Type B pancreatic cell (in vitro differentiated cells): ENCODE measurements around the gene B9D1. TPM values are rescaled to one million over a fixed set of nuclear protein-coding genes. Genes with fewer than 3 reads are reported as not detected.

Source experiments
- DNase-seq: peaks from one replicate; pipeline ENCODE4 v3.0.0; 2021; ENCODE audit warnings: mixed read lengths; ENCODE audit not compliant: unreplicated experiment; ENCODE audit errors: extremely low spot score
- H3K27ac Mint-ChIP-seq: 2 replicates; pipeline ENCODE4 v1.8.0; 2021; ENCODE audit warnings: mild to moderate bottlenecking, mixed read lengths
- H3K27me3 Mint-ChIP-seq: 2 replicates; pipeline ENCODE4 v1.8.0; 2021; ENCODE audit warnings: mixed read lengths
- H3K36me3 Mint-ChIP-seq: 2 replicates; pipeline ENCODE4 v1.8.0; 2021; ENCODE audit warnings: mixed read lengths
- H3K4me1 Mint-ChIP-seq: one replicate; pipeline ENCODE4 v1.8.0; 2021; ENCODE audit warnings: mixed read lengths; ENCODE audit not compliant: unreplicated experiment
- H3K4me3 Mint-ChIP-seq: 2 replicates; pipeline ENCODE4 v1.8.0; 2021; ENCODE audit warnings: mild to moderate bottlenecking, mixed read lengths
- H3K9me3 Mint-ChIP-seq: 2 replicates; pipeline ENCODE4 v1.8.0; 2021; ENCODE audit warnings: mixed read lengths
- total RNA-seq: library from RNA; stranded (reverse); gene quantifications from 2 replicates; pipeline ENCODE4 v1.2.1, GENCODE V29; 2021; ENCODE audit warnings: low replicate concordance
- TF ChIP-seq, protein P1 (sequence below): fragments of 200-600 bp; sonication (generic); conservative IDR thresholded peaks from 2 replicates; pipeline ENCODE4 v1.5.0; 2021; ENCODE audit warnings: antibody characterized with exemption, mild to moderate bottlenecking

B9D1 gene
- total RNA-seq, 1 donor from 2014 or later: 23.2 TPM

DNA sequence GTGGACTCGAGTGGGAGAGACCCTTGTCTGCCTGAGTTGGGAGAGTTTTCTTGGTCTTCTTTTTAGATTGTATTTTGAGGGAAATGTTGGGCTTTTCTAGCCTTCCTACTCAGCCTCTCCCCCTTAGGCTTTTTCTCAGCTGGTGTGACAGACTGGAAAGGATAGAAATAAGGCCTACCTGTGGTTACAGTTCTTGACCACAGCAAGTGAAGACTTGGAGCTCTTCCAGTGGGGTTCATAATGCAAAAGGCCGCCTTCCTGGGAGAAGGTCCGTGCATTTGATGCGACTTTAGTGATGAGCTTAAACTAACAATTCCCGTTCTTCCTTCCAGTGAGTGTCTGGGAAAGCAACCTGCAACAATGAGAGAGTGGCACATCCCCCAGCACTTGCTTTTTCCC is 56.8 kb downstream of the B9D1 start:
- DNase-seq: no peak
- H3K36me3 Mint-ChIP-seq: peaks cover 6% of the 10 kb centered on the region
- no peaks in the 10 kb centered on the region for H3K9me3 Mint-ChIP-seq
- H3K4me1 Mint-ChIP-seq: peaks cover 8% of the 10 kb centered on the region
- TF ChIP-seq, protein P1, sequence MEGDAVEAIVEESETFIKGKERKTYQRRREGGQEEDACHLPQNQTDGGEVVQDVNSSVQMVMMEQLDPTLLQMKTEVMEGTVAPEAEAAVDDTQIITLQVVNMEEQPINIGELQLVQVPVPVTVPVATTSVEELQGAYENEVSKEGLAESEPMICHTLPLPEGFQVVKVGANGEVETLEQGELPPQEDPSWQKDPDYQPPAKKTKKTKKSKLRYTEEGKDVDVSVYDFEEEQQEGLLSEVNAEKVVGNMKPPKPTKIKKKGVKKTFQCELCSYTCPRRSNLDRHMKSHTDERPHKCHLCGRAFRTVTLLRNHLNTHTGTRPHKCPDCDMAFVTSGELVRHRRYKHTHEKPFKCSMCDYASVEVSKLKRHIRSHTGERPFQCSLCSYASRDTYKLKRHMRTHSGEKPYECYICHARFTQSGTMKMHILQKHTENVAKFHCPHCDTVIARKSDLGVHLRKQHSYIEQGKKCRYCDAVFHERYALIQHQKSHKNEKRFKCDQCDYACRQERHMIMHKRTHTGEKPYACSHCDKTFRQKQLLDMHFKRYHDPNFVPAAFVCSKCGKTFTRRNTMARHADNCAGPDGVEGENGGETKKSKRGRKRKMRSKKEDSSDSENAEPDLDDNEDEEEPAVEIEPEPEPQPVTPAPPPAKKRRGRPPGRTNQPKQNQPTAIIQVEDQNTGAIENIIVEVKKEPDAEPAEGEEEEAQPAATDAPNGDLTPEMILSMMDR: no peak
- no peak overlapping the region for H3K4me3 Mint-ChIP-seq
- H3K27me3 Mint-ChIP-seq: no peaks in the 10 kb centered on the region
- H3K27ac Mint-ChIP-seq: no peak overlapping the region

DNA sequence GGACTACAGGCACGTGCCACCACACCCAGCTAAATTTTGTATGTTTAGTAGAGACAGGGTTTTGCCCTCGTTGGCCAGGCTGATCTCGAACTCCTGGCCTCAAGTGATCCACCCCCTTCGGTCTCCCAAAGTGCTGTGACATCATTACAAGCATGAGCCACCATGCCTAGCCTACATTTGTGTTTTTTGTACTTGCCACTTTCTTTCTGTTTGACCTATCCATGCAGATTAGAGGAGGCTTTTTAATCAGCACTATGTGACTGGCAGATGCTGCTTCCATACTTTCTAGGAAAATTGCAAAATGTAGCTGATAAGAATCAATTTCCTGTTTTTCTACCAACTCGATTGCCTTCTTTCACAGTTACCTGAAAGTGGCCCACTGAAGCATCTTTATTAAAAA is 57.3 kb downstream of the B9D1 start:
- Mint-ChIP-seq H3K9me3 (no peaks in the 10 kb centered on the region), H3K27ac (no peak overlapping the region), H3K27me3 (no peaks in the 10 kb centered on the region), H3K4me3 (no peak overlapping the region), H3K4me1 (peaks cover 8% of the 10 kb centered on the region), H3K36me3 (peaks cover 6% of the 10 kb centered on the region)
- DNase-seq: no peak
- TF ChIP-seq, protein P1: no peak

DNA sequence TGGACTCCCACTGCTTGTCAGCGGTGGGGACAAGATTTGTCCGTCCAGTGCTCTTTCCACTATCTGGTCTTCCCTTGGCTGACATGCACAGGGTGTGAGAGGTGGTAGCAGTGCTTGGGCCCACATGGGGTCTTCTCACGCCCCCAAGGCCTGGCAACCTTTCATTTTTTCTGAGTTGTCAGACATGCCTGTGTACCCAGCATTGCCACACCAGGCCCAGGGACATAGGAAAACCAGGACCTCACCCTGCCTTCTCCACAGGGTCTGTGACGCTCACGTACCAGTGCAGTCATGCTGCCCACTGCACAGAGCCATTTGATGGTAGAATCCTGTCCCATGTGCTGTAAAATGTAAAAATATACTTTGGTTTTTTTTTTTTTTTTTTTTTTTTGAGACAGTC is 57.8 kb downstream of the B9D1 start:
- TF ChIP-seq, protein P1: no peak
- Mint-ChIP-seq H3K4me1 (peaks cover 8% of the 10 kb centered on the region), H3K27me3 (no peaks in the 10 kb centered on the region), H3K4me3 (no peak overlapping the region), H3K9me3 (no peaks in the 10 kb centered on the region), H3K27ac (no peak overlapping the region), H3K36me3 (peaks cover 4% of the 10 kb centered on the region)
- DNase-seq: no peak

DNA sequence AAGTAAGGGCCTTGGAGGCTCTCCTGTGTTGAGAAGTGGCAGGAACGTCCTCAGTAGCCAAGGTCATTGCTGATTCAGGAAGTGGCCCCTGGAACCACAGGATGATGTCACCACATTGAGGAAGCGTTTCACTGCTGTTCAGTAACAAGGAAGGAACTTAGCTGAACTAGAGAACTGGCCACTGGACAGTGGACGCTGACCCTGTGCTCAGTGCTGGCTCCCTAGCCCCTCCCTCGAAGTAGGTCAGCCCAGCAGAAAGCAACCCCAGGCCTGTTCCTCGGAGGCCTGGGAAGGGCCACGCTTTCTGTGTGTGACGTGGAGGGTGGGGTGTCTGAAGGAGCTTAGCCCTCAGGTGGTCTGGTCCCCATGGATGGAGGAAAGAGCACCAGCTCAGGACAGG is 58.3 kb downstream of the B9D1 start:
- Mint-ChIP-seq H3K36me3 (no peaks in the 10 kb centered on the region), H3K27ac (no peak overlapping the region), H3K9me3 (no peaks in the 10 kb centered on the region), H3K4me3 (no peak overlapping the region), H3K27me3 (no peaks in the 10 kb centered on the region), H3K4me1 (peaks cover 3% of the 10 kb centered on the region)
- DNase-seq: no peak
- TF ChIP-seq, protein P1: no peak

DNA sequence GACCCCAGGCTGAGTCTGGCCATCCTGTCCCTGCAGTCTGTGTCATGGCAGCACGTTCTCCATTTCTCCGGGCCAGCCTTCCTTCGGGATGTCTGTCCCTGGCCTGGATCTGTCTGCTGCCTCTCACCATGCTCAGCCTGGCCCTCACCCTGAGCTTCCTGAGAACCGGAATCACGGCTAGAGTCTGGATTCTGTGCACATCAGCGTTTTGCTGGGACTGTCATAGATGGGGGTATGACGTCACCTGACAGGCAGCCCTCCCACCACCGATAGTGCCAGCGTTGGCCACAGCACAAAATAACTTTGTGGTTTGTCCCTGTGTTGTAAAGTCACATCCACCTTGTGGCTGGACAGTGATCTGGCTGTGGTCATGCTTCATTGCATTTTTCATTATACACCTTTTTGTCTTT is 59.2 kb downstream of the B9D1 start:
- no peaks in the 10 kb centered on the region for H3K9me3 Mint-ChIP-seq
- DNase-seq: no peak
- no peak overlapping the region for H3K4me3 Mint-ChIP-seq
- no peak overlapping the region for H3K27ac Mint-ChIP-seq
- peaks cover 8% of the 10 kb centered on the region for H3K4me1 Mint-ChIP-seq
- H3K27me3 Mint-ChIP-seq: no peaks in the 10 kb centered on the region
- H3K36me3 Mint-ChIP-seq: no peaks in the 10 kb centered on the region
- TF ChIP-seq, protein P1: no peak

DNA sequence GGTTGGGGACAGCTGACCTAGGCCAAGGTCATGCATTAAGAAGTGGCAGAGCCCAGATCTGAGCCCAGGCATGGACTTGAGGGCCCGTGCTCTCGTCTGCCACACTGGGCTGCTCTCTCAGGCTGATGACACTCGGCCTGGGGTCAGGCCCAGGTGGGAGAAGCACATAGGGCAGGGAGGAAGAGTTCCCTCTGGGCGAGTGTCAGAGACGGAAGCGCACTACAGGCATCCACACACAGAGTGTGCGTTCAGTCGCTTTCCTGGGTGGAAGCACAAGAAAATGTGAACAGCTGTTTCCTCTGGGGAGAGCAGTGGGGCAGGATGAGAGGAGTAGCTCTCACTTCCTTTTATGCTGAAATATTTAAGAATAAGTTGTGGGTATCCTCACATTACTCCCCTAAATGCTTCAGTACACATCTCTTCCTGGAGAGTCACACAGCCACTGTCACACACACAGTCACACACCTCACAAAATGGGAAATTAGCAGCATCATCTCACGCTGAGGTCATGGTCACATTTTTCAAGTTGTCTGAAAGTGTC is 59.7 kb downstream of the B9D1 start:
- Mint-ChIP-seq H3K36me3 (no peaks in the 10 kb centered on the region), H3K27ac (no peak overlapping the region), H3K4me1 (peaks cover 9% of the 10 kb centered on the region), H3K27me3 (no peaks in the 10 kb centered on the region), H3K4me3 (no peak overlapping the region), H3K9me3 (no peaks in the 10 kb centered on the region)
- TF ChIP-seq, protein P1: no peak
- DNase-seq: no peak
